ENCODE measurements around the gene BIRC7.

The BIRC7 gene

DNA sequence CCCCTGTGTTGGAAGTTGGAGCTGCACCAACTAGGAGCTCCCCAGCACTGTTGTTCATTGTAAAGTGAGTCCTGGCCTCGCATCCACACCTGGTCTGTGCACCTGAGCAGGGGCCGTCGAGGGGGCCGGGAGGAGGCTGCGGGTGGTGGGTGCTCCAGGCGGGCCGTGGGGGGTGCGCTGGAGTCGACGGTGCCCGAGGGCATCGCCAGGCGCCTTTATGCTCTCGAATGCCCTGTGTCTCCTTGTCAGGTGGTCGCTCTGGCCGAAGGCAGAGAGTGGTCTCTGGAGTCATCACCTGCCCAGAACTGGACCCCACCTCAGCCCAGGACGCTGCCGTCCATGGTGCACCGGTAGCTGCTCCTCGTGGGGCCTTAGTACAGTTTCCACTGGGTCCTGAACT, 41.3 kb downstream of the BIRC7 start:
- DNase-seq (ENCODE audit: low read depth), result no peak
- TF ChIP-seq, protein P1, sequence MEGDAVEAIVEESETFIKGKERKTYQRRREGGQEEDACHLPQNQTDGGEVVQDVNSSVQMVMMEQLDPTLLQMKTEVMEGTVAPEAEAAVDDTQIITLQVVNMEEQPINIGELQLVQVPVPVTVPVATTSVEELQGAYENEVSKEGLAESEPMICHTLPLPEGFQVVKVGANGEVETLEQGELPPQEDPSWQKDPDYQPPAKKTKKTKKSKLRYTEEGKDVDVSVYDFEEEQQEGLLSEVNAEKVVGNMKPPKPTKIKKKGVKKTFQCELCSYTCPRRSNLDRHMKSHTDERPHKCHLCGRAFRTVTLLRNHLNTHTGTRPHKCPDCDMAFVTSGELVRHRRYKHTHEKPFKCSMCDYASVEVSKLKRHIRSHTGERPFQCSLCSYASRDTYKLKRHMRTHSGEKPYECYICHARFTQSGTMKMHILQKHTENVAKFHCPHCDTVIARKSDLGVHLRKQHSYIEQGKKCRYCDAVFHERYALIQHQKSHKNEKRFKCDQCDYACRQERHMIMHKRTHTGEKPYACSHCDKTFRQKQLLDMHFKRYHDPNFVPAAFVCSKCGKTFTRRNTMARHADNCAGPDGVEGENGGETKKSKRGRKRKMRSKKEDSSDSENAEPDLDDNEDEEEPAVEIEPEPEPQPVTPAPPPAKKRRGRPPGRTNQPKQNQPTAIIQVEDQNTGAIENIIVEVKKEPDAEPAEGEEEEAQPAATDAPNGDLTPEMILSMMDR (IDR thresholded peaks at IDR 0.05; ENCODE audit: control insufficient read depth, insufficient read depth, low read depth, low read length, missing control alignments), result no peak
- H3K4me3 ChIP-seq (ENCODE audit: control insufficient read depth, low read depth, low read length), result no peak overlapping the region

DNA sequence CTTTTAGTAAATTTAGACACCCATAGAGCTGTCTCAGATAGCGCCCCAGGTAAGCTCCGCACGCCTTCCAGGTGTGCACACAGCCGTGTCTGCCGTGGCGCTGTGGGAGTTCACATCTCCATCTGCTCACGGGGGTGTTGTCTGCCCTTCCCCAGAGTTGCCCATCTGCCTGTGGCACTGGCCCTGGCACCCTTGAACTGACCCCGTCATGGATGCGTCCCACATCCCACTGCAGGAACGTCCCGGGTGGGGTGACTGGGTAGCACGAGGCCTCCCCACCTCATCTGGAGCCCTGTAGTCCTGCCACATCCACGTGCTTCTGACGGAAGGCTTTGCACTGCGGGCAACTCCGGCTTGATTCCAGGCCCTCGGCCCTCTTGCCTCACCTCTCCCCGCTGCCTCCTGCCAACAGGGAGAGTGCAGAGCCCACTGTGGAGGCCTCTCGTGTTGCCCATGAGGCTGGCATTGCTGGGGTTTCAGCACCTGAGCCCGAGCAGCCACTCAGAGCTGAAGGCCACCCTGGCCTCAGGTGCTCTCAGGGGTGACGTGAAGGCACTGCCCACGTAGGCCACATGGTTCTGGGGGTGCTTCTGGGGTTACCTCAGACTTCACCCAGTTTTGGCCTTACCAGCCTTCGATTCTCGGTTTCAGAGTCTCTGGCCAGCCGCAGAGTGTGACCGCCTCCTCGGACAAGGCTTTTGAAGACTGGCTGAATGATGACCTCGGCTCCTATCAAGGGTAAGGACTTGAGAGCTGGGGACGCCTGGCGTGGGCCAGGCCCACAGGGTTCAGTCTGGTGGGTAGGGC, 42.0 kb downstream of the BIRC7 start:
- DNase-seq (ENCODE audit: low read depth), result no peak
- TF ChIP-seq, protein P1 (IDR thresholded peaks at IDR 0.05; ENCODE audit: control insufficient read depth, insufficient read depth, low read depth, low read length, missing control alignments), result no peak
- H3K4me3 ChIP-seq (ENCODE audit: control insufficient read depth, low read depth, low read length), result no peak overlapping the region

DNA sequence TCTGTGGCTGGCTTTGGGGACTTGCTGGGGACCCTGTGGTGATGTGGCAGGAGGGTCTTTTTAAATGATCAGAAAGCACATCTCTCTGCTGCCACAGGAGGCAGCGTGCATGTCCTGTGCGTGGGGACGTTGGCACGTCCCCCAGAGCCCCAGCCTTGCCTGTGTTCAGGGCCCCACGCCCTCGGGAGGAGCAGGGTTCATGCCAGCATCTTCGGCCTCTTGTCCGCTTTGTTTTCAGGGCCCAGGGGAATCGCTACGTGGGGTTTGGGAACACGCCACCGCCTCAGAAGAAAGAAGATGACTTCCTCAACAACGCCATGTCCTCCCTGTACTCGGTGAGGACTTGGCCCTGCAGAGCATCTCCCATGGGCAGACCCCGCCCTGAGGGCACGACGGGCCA, 43.0 kb downstream of the BIRC7 start:
- no peak overlapping the region for H3K4me3 ChIP-seq (ENCODE audit: control insufficient read depth, low read depth, low read length)
- TF ChIP-seq, protein P1 (IDR thresholded peaks at IDR 0.05; ENCODE audit: control insufficient read depth, insufficient read depth, low read depth, low read length, missing control alignments), result no peak
- no peak for DNase-seq (ENCODE audit: low read depth)

DNA sequence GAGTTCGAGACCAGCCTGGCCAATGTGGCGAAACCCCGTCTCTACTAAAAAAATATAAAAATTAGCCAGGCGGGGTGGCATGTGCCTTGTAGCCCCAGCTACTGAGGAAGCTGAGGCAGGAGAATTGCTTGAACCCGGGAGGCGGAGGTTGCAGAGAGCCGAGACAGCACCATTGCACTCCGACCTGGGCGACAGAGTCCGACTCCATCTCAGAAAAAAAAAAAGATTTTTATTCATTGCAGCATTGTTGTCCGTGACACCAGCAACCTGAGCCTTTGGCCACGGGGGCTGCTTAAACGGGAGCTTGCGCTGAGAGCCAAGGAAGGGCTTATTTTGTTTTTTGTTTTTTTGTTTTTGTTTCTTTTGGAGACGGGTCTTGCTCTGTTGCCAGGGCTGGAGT, 44.2 kb downstream of the BIRC7 start:
- TF ChIP-seq, protein P1 (IDR thresholded peaks at IDR 0.05; ENCODE audit: control insufficient read depth, insufficient read depth, low read depth, low read length, missing control alignments), result no peak
- H3K4me3 ChIP-seq (ENCODE audit: control insufficient read depth, low read depth, low read length), result no peak overlapping the region
- DNase-seq (ENCODE audit: low read depth), result no peak

DNA sequence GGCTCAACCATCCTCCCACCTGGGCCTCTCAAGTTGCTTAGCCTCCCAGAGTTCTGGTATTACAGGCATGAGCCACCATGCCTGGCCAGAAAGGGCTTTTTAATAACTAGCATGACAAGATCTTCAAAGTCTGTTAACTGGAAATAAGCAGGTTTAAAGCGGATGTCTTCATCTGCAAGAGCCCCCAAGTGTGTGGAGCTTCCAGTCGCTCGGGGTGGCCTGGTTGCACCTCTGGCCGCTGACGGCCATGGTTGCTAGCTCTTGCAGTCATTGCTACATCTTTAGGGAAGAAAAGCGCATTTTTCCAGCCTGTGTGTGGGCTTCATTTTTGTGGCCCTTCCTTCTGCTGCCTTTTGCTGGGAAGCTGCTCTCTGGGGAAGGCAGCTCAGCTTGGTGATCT, 44.7 kb downstream of the BIRC7 start:
- DNase-seq (ENCODE audit: low read depth), result no peak
- no peak overlapping the region for H3K4me3 ChIP-seq (ENCODE audit: control insufficient read depth, low read depth, low read length)
- TF ChIP-seq, protein P1 (IDR thresholded peaks at IDR 0.05; ENCODE audit: control insufficient read depth, insufficient read depth, low read depth, low read length, missing control alignments), result no peak

DNA sequence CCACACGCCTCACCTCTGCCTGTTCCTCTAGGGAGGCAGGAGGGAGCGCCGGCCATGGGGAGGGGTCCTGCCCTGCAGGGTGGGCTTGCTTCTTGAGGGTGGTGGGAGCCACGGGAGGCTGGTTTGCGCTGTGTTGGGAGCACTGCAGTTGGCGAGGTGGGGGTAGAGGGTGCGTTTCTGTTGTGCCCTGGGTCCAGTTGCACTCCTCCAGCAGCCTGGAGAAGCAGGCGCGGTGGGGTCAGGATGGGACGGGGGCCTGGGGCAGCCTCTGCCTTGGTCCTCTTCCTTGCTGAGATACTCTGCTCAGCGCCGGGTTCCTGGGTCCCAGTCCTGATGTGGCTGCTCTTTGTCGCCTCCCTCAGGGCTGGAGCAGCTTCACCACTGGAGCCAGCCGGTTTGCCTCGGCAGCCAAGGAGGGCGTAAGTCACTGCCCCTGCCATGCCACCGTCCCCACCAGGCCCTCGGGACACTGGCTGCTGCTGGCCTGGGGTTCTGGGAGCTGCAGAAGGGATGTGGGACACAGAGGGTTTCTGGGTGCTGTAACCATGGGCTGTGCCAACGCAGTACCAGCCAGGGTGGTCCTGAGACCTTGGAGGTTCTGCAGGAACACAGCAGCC, 45.3 kb downstream of the BIRC7 start:
- TF ChIP-seq, protein P1 (IDR thresholded peaks at IDR 0.05; ENCODE audit: control insufficient read depth, insufficient read depth, low read depth, low read length, missing control alignments), result peak; percentile 29
- no peak overlapping the region for H3K4me3 ChIP-seq (ENCODE audit: control insufficient read depth, low read depth, low read length)
- DNase-seq (ENCODE audit: low read depth), result no peak
